Prostate gland (tissue), 2 donors: ENCODE results near the gene PIK3CD.

ENCODE experiments used
- CTCF ChIP-seq, 4 experiments: fragments of 200-600 bp in 2 of 4; fragments of 450-650 bp in 2 of 4; sonication (generic) in 2 of 4; IDR thresholded peaks; 1 replicate in 3 of 4; 2 replicates in 1 of 4; pipeline ENCODE4 v1.5.1; 2016 to 2019; ENCODE audit warnings: antibody characterized with exemption in 4 of 4, mild to moderate bottlenecking in 2 of 4, moderate library complexity in 2 of 4
- POLR2A ChIP-seq: fragments of 450-650 bp; IDR thresholded peaks from one replicate; pipeline ENCODE4 v1.6.1; 2016; ENCODE audit warnings: antibody characterized with exemption, mild to moderate bottlenecking
- POLR2AphosphoS5 ChIP-seq: sonication (generic); formaldehyde crosslinking; IDR thresholded peaks from one replicate; pipeline ENCODE4 v1.6.1; 2017; ENCODE audit warnings: antibody characterized with exemption

GRCh38 chr1:9722378-9722749 is 70.8 kb downstream of the PIK3CD start:
- TF ChIP-seq POLR2A (no peak), CTCF (IDR thresholded peaks at IDR 0.05) (no peak), POLR2AphosphoS5 (no peak)
